ENCODE results near the gene TMEM9B.
"Not testable (repeated sequence)": the region's sequence is repeated elsewhere in the genome, so short reads cannot be mapped to it uniquely, and the experiment has no call there.

TMEM9B gene

GRCh38 chr11:8971924-8972316 is 7.7 kb upstream of the TMEM9B start:
- no peak for DNase-seq (ENCODE audit: low spot score)

- no peak for DNase-seq (ENCODE audit: low spot score)
Observed at GRCh38 chr11:8971196-8971923, 7.1 kb upstream of the TMEM9B start.

- no peak for DNase-seq (ENCODE audit: low spot score)
Observed at GRCh38 chr11:8967184-8967583, 2.9 kb upstream of the TMEM9B start.

DNA sequence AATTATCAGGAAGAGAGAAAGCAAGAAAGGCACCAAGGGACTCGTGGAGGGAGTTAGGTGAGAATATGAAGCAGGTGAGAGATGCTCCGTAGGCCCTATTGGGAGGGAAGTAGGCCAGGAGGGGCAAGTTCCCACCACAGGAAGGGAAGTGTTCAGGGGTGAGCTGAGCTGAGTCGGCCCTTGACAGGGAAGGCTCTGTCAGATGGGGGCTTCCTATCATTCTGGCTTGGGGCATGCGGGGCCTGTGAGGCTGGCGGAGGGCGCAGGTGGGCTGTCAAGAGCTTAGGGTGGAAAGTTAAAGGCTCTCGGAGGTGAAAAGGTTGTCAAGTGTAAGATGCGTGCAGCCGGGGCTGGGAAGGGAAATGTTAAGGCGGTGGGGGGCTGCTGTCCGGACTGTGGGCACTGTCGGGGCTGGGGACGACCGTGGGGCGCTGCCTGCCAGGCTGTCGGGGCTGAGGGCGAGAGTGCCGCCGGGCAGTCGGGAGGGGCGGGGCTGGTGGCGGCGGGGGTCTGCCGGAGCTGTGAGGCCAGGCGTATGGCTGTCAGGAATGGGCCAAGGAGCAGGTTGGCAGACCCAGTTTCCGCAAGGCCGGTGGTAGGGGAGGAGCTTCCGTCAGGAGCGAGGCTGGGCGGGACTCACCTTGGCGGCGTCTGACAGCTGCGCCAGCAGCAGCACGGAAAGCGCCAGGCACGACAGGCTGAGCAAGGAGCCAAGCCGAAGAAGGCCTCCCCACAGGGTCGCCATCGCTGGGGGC is 496 bp downstream of the TMEM9B start:
- DNase-seq (ENCODE audit: low spot score), result peak; percentile 72

DNA sequence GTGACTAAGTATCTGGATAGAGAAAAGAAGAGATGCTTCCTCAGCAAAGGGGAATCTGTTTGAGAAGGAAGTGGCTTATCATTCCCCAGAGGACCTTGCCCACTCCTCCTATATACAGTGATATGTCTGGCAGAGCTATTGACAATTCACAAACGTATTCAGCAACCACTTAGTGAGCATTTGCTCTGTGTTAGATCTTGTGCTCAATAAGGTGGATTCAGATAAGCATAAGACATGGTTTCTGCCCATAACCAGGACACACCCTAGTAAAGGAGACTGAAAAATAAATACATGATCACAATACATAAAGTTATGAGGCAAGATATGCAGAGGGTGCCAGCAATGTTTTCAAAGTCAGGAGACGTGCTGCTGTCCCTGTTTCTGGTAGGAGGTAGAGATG is 1.4 kb downstream of the TMEM9B start:
- DNase-seq (ENCODE audit: low spot score), result no peak

DNA sequence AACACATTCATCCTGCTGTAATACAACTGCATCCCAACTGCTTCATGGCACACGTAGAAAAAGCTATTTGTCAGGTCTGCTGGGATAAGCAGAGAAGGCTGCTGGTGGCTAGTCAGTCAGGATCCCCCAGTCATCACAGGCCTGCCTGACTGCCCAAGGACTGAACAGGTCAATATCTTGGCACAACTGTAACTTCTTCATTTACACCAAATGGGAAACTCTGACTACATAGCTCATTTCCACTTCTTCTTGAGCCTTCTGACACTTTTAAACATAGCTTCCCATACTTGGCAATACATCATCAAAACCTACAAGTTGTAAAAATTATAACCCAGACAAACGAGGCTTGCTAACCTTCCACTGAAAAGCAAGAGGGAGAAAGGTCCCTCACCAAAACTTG is 2.8 kb downstream of the TMEM9B start:
- no peak for DNase-seq (ENCODE audit: low spot score)

GRCh38 chr11:8959546-8960166 is 4.6 kb downstream of the TMEM9B start:
- peak; percentile 49 for DNase-seq (ENCODE audit: low spot score)

- no peak for DNase-seq (ENCODE audit: low spot score)
Observed at GRCh38 chr11:8956860-8957259, 7.4 kb downstream of the TMEM9B start.

GRCh38 chr11:8948886-8949285 is 15.4 kb downstream of the TMEM9B start:
- no peak for DNase-seq (ENCODE audit: low spot score)

DNA sequence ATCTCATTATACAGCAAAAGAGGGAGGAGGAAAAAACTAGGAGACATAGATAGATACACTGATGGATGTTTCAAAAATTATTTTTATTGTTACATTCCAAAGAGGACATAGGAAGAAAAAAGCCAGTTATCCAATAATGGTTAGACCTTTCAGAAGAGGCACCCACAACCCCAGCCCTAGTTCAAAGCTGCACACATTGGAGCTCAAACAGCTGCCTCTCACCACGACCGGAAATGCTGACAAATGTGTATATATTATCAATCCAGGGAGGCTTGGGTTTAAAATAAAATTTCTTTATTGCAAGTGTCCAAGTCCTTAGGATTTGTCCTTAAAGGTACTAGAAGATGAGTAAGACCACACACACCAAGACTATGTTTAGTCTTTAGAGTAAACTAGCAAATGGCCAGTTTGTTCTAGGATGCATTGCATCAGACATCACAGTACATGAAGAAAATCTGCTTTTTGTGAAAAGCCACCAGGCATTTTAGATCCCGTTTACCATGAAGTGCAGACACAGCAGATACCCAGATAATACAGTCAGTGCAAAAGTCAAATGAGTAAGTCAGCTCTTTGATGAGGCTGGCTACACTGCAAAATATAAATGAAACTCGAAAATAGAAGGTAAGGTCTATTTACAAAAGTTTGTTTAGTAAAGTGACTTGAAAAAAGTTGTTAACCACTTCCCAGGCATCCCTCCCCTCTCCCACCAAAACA is 16.9 kb downstream of the TMEM9B start:
- DNase-seq (ENCODE audit: low spot score), result no peak

DNA sequence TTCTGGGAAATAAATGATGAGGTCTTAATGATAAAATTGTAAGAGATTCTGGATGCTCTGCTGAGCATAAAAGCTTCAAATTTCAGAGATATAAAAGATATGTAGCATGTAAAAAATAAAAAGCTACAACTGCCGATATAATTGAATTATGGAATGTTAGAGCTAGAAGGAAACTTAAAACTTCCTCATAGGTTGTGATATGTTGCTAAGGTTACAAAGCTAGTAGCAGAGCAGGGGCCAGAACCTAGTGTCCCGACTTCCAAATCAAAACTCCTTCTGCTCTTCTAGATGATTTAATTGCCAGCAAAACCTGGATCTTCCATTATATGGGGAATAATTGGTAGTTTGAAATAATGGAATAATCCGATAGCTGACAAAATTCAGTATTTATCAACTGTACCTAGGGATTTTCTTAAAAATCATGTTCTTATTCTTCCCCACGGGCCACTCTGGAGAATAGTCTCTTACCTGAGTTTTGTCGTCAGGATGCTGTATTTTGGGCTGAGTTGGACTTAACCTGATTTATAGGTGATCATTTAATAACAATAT is 21.6 kb downstream of the TMEM9B start, which contains the start of gene ASCL3:
Gene ASCL3 (minus strand): TSS at position 499 of the 549 bp plus-strand sequence. CDS start 4,855 bp downstream, outside the sequence.
- DNase-seq (ENCODE audit: low spot score), result no peak

GRCh38 chr11:8941341-8942103 is 22.7 kb downstream of the TMEM9B start:
- DNase-seq (ENCODE audit: low spot score), result no peak

- DNase-seq (ENCODE audit: low spot score), result no peak
Observed at GRCh38 chr11:8937659-8938058, 26.6 kb downstream of the TMEM9B start.

GRCh38 chr11:8937159-8937558 is 27.1 kb downstream of the TMEM9B start:
- DNase-seq (ENCODE audit: low spot score), result no peak

GRCh38 chr11:8935789-8936188 is 28.5 kb downstream of the TMEM9B start:
- not testable (repeated sequence) for DNase-seq (ENCODE audit: low spot score)

GRCh38 chr11:8934742-8935488 is 29.3 kb downstream of the TMEM9B start:
- no peak for DNase-seq (ENCODE audit: low spot score)

- DNase-seq (ENCODE audit: low spot score), result no peak
Observed at GRCh38 chr11:8933931-8934330, 30.3 kb downstream of the TMEM9B start.

GRCh38 chr11:8932564-8933180 is 31.6 kb downstream of the TMEM9B start, which contains the start of gene C11orf16:
Gene C11orf16 (minus strand): TSS chr11:8932947. CDS start chr11:8932308, 639 bp downstream.
- no peak for DNase-seq (ENCODE audit: low spot score)

GRCh38 chr11:8930456-8931175 is 33.6 kb downstream of the TMEM9B start:
- DNase-seq (ENCODE audit: low spot score), result no peak
